ENCODE data around the gene LAMC2. TPM values are rescaled to one million over a fixed set of nuclear protein-coding genes. Genes with fewer than 3 reads are reported as not detected.

LAMC2 gene
- total RNA-seq, 4 donors from 2014 or later = 11.2 to 32.6 (median 14.9) TPM

GRCh38 chr1:183293241-183293640 is 107.2 kb downstream of the LAMC2 start:
- Histone ChIP-seq H3K36me3 (no peaks in the 10 kb centered on the region), H3K9me3 (no peaks in the 10 kb centered on the region), H3K27me3 (no peaks in the 10 kb centered on the region), H3K4me3 (no peak overlapping the region), H3K27ac (replicated peaks in 1 of 4) (no peak overlapping the region), H3K4me1 (peaks cover 13 to 23% (median 19%) of the 10 kb centered on the region in 4 donors)
- intact Hi-C loops (cut with DNase I) = no loop called here
- TF ChIP-seq POLR2A (IDR thresholded peaks at IDR 0.05; ENCODE audit: low read depth) (no peak), EP300 (IDR thresholded peaks at IDR 0.05) (no peak), POLR2AphosphoS5 (IDR thresholded peaks at IDR 0.05) (no peak)
- 90% methylated on average over 9 of the region's 9 CpGs for WGBS
- no peak for DNase-seq (ENCODE audit: extremely low spot score)

GRCh38 chr1:183293876-183294275 is 107.8 kb downstream of the LAMC2 start:
- 100% methylated on average over 1 of the region's 1 CpG for WGBS
- no peak for TF ChIP-seq CTCF (IDR thresholded peaks at IDR 0.05)
- Histone ChIP-seq H3K4me1 (peaks cover 12 to 23% (median 19%) of the 10 kb centered on the region in 4 donors), H3K27me3 (no peaks in the 10 kb centered on the region), H3K36me3 (no peaks in the 10 kb centered on the region), H3K9me3 (no peaks in the 10 kb centered on the region), H3K4me3 (no peak overlapping the region), H3K27ac (replicated peaks in 1 of 4) (no peak overlapping the region)
- intact Hi-C loops (cut with DNase I) = no loop called here
- DNase-seq (ENCODE audit: extremely low spot score) = no peak

Other genes starting within 250 kb of the LAMC2 start
- under 1 TPM in 1 of 4 donors, not detected in 3; 0.11 TPM for gene SHCBP1L, start 233.1 kb upstream of the LAMC2 start, total RNA-seq
- 100 to 1,000 TPM; 387 to 474 (median 408) TPM for gene LAMC1, start 162.8 kb upstream of the LAMC2 start, total RNA-seq
- gene NMNAT2, start 232.1 kb downstream of the LAMC2 start, total RNA-seq = 1 to 10 TPM; 1.7 to 2.8 (median 2.4) TPM

Data from esophagus muscularis mucosa (tissue), 4 donors.